VCaP (cell line): ENCODE data around the gene ALX4.

Experiments
- H3K27ac ChIP-seq: fragments of 450-650 bp; 2 replicates; pipeline ENCODE4 v1.5.1; 2017
- CTCF ChIP-seq: fragments of 450-650 bp; conservative IDR thresholded peaks from 2 replicates; pipeline ENCODE4 v1.5.1; 2017; ENCODE audit warnings: mild to moderate bottlenecking, moderate library complexity

ALX4 gene

GRCh38 chr11:44349328-44349727 lies 39.4 kb upstream of the ALX4 start:
- no peak overlapping the region for H3K27ac ChIP-seq
- no peak for TF ChIP-seq CTCF

GRCh38 chr11:44348721-44349120 lies 38.8 kb upstream of the ALX4 start:
- no peak for TF ChIP-seq CTCF
- no peak overlapping the region for H3K27ac ChIP-seq

- TF ChIP-seq CTCF, result no peak
- no peak overlapping the region for H3K27ac ChIP-seq
Observed at GRCh38 chr11:44348114-44348513, 38.2 kb upstream of the ALX4 start.

GRCh38 chr11:44347538-44347937 lies 37.6 kb upstream of the ALX4 start:
- TF ChIP-seq CTCF, result no peak
- H3K27ac ChIP-seq, result no peak overlapping the region

GRCh38 chr11:44346983-44347382 lies 37.0 kb upstream of the ALX4 start:
- no peak for TF ChIP-seq CTCF
- H3K27ac ChIP-seq, result no peak overlapping the region

GRCh38 chr11:44345781-44346180 lies 35.8 kb upstream of the ALX4 start:
- no peak overlapping the region for H3K27ac ChIP-seq
- no peak for TF ChIP-seq CTCF

GRCh38 chr11:44344921-44345320 lies 35.0 kb upstream of the ALX4 start:
- no peak for TF ChIP-seq CTCF
- no peak overlapping the region for H3K27ac ChIP-seq

- no peak for TF ChIP-seq CTCF
- H3K27ac ChIP-seq, result no peak overlapping the region
Observed at GRCh38 chr11:44344423-44344820, 34.5 kb upstream of the ALX4 start.
